ENCODE data around the gene KLF7.

GRCh38 chr2:207044379-207045362 is 121.1 kb downstream of the KLF7 start:
- TF ChIP-seq CTCF (IDR thresholded peaks at IDR 0.05; ENCODE audit: extremely low read depth in 1 of 2, insufficient read depth in 1 of 2, low read depth in 1 of 2, low read length in 2 of 2): no peak
- TF ChIP-seq POLR2AphosphoS5 (IDR thresholded peaks at IDR 0.05; ENCODE audit: insufficient read depth, low read depth, low read length): no peak
